Skeletal muscle satellite cell (primary cell): ENCODE results near the gene GCC1. TPM values are rescaled to one million over a fixed set of nuclear protein-coding genes. Genes with fewer than 3 reads are reported as not detected.

Experiments used
- H3K27me3 ChIP-seq: 2 replicates; pipeline ENCODE4 v1.7.0; 2013; ENCODE audit warnings: low read length; ENCODE audit not compliant: control insufficient read depth, insufficient read depth
- H3K36me3 ChIP-seq: 2 replicates; pipeline ENCODE4 v1.7.0; 2013; ENCODE audit warnings: mild to moderate bottlenecking, control low read depth, low read length; ENCODE audit not compliant: insufficient read depth
- H3K4me1 ChIP-seq: 2 replicates; pipeline ENCODE4 v1.7.0; 2013; ENCODE audit warnings: low read length; ENCODE audit not compliant: control insufficient read depth, insufficient read depth
- H3K4me2 ChIP-seq: 2 replicates; pipeline ENCODE4 v1.7.0; 2013; ENCODE audit warnings: mild to moderate bottlenecking, low read length
- H3K4me3 ChIP-seq: 2 replicates; pipeline ENCODE4 v1.7.0; 2013; ENCODE audit warnings: low read length
- H3K9ac ChIP-seq: 2 replicates; pipeline ENCODE4 v1.7.0; 2013; ENCODE audit warnings: mild to moderate bottlenecking, low read depth, low read length, moderate library complexity
- H3K9me3 ChIP-seq: replicated peaks from 2 replicates; pipeline ENCODE4 v1.7.0; 2013; ENCODE audit warnings: mild to moderate bottlenecking, control low read depth, low read length
- total RNA-seq: library from RNA; depleted of rRNA; stranded (reverse); fragments of >200 nt; gene quantifications from 2 replicates; pipeline ENCODE4 v1.2.3, GENCODE V29; 2012; rRNA removed

Gene GCC1, protein sequence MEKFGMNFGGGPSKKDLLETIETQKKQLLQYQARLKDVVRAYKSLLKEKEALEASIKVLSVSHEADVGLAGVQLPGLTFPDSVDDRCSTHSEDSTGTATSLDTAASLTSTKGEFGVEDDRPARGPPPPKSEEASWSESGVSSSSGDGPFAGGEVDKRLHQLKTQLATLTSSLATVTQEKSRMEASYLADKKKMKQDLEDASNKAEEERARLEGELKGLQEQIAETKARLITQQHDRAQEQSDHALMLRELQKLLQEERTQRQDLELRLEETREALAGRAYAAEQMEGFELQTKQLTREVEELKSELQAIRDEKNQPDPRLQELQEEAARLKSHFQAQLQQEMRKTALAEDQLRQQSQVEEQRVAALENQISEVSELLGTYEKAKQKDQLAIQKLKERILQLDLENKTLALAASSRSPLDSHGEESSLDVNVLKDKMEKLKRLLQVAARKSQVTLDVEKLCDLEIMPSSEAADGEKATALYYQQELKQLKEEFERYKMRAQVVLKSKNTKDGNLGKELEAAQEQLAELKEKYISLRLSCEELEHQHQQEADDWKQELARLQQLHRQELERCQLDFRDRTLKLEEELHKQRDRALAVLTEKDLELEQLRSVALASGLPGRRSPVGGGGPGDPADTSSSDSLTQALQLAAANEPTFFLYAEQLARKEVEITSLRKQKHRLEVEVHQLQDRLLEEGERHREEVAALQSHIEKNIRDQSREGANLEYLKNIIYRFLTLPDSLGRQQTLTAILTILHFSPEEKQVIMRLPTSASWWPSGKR
- total RNA-seq, result 13.8 and 13.9 TPM in 2 replicates

DNA sequence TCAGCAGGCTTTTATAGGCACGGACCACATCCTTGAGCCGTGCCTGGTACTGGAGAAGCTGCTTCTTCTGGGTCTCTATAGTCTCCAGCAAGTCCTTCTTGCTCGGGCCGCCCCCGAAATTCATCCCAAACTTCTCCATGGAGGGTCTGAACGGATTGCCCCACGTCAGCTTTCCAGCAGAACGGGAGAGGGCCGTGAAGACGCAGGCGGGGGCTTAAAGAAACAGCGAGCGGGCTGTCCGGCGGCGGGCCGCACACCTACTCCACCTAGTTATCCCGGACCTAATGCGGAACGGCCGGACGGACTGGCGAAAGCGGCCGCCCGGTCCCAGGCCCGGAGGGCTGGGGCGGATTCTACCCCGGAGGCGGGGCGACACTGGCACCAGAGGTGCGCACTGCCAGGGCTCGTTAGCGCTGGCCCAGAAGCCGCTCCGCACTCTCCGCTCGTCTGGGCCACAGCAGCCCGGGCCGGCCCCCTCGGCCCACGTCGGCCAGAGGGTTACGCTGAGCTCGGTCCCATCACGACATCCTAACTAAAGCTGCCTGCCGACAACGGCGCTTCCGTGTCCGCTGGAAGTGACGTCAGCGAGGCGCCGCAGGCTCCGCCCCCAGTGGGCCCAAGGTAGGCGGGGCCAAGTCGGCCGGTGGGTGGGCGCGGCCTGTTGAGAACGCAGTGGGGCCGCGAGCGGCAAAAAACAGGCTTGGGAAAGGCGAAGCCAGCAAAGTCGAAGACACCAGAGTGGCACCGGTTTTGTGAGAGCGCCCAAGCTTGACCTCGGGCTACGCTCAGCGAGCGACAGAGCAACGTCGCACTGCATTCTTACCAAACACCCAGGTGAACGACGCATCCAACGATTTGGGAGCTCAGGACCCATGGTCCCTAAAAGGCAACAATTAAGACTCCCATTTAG, at the start of gene GCC1:
Gene GCC1, minus strand, starts transcription at position 553 of the 910 bp plus-strand sequence. Its CDS starts 414 bp downstream, at position 139.
- Histone ChIP-seq H3K4me2 (peak within 1 kb of the TSS; percentile 98), H3K36me3 (peaks cover 32% of the 10 kb centered on the region), H3K27me3 (no peaks in the 10 kb centered on the region), H3K4me3 (peak within 1 kb of the TSS; percentile 96), H3K9me3 (no peaks in the 10 kb centered on the region), H3K9ac (peak within 1 kb of the TSS; percentile 96), H3K4me1 (peaks cover 43% of the 10 kb centered on the region)

DNA sequence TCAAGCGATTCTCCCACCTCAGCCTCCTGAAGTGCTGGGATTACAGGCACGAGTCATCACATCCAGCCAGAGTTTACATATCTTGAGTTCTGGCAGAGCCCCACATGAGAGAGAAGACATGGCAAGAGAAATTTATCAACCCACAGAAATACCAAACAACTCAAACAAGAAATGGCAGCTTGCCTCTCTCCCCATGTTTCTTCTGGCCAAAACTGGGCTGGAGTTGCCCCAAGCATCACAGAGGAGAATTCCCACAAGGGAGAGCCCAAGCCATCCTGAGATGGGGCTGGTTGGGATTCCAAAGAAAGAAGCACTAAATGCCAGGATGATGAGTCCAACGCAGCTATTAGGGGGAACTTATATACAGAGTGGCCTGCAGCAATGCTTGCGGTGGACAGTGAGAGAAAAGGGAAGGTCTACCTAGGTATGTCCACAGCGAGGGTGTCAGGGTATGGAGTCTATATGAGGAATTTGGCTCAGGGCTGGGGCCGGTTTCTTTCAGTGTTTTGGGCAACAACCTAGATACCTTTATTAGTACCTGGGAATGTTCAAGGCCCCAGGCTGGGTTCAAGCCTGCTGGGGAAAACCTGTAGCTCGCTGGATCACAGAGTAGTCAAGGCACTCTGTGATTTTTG, 47.0 kb upstream of the GCC1 start:
- no peak overlapping the region for H3K9ac ChIP-seq
- no peaks in the 10 kb centered on the region for H3K9me3 ChIP-seq
- H3K4me1 ChIP-seq, result no peaks in the 10 kb centered on the region
- peaks cover 26% of the 10 kb centered on the region for H3K27me3 ChIP-seq
- H3K4me2 ChIP-seq, result no peak overlapping the region
- no peak overlapping the region for H3K4me3 ChIP-seq
- no peaks in the 10 kb centered on the region for H3K36me3 ChIP-seq

DNA sequence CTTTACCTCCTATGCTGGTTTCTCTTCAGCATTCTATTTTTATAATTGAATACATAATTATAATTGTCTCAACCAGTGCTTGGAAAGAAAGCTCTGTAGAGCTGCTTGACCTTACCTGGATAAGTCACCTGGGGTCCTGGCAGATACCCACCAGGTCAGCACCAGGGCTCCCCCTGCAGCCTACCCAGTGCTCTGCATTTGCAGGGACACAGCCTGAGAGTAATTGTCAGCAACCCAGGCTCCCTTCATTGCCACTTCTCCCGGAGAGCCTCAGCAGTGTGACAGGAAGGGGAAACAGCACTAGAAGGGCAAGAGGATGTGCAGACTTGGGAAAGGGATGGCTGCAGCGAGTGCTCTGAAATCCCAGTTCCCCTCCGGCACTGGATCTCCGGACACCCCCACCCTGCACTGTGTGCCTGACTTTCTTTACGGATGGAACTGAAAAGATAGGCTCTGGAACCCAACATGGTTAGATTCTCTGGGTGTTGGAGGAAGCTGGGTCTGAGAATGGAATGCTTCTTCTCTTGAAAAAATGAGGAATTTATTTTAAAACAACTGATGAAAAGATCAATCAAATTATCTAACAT, 44.0 kb upstream of the GCC1 start:
- Histone ChIP-seq H3K36me3 (no peaks in the 10 kb centered on the region), H3K27me3 (peaks cover 33% of the 10 kb centered on the region), H3K4me2 (no peak overlapping the region), H3K9me3 (no peaks in the 10 kb centered on the region), H3K4me1 (no peaks in the 10 kb centered on the region), H3K4me3 (no peak overlapping the region), H3K9ac (no peak overlapping the region)

DNA sequence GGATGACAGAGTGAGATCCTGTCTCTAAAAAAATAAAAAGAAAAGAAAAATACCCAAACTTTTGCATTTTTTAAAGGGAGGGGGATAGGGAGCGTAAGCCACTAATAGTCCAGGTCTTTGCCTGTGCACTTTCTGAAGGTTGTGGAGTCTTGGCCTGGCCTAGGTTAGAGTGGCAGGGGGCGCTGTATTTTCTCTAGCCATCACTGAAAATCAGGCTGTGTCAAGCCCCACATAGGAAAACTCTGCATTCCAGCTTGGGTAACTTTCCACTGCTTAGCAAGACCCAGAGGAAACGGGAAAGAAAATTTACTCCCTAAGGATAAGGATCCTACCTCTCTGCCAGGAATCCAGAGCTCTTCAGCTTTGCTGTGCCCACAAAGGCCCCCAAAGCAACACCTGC, 43.0 kb upstream of the GCC1 start:
- Histone ChIP-seq H3K27me3 (peaks cover 36% of the 10 kb centered on the region), H3K36me3 (no peaks in the 10 kb centered on the region), H3K9ac (no peak overlapping the region), H3K4me2 (no peak overlapping the region), H3K9me3 (no peaks in the 10 kb centered on the region), H3K4me1 (no peaks in the 10 kb centered on the region), H3K4me3 (no peak overlapping the region)

DNA sequence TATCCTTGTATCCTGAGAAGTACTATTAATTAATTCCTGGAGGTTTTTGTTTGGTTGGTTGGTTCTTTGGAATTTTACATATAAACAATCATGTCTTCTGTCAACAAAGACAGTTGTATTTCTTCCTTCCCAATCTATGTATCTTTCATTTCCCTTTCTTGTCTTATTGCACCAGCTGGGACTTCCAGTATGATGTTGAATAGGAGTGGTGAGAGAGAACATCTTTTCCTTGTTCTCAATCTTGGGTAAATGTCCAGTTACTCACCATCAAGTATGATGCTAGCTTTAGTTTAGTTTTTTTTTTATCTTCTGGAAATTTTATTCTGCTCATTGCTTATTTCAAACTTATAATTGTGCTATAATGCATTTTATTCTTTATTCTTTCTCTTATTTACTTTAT, 39.9 kb upstream of the GCC1 start:
- H3K9ac ChIP-seq, result no peak overlapping the region
- no peaks in the 10 kb centered on the region for H3K4me1 ChIP-seq
- no peaks in the 10 kb centered on the region for H3K36me3 ChIP-seq
- H3K9me3 ChIP-seq, result no peaks in the 10 kb centered on the region
- peaks cover 64% of the 10 kb centered on the region for H3K27me3 ChIP-seq
- no peak overlapping the region for H3K4me3 ChIP-seq
- H3K4me2 ChIP-seq, result no peak overlapping the region

DNA sequence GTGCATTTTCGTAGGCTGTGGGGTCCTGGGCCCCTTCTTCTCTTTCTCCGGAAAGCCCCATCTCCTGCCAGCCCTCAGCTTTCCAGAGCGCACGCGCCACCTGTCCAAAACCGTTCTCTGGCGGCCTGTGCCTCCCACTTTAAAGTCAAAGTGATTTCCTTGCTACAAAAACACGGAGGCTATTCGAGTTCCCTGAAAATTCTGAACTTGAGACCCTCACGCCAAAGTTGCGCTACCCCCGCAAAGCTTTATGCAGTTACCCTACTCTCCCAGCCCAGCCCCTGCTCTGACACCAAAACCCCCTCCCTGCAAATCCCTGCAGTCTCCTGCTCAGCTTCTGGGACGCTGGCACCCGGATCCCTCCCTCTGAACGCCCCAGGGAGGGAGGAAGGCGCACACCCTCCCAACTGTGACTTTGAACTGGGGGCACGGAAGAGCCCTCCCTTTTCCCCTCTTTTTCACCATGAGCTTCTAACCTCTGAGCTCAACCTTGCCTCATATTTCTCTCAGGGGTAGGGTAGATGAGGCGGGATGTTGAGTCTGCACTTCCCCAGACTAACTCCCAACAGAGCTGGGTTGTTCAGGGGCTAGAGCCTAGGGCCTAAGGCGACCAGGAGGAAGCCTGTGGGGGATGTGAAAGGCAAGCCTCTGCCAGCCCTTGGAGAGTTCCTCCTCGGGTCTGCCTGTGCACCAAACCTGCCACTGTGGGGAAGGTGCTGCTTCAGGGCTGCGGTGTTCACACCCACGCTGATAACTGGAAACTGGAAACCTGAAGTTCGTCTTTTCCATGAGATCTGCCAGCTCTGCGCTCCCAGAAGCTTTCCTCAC, 35.2 kb upstream of the GCC1 start:
- Histone ChIP-seq H3K4me3 (no peak overlapping the region), H3K4me2 (no peak overlapping the region), H3K9me3 (no peaks in the 10 kb centered on the region), H3K4me1 (no peaks in the 10 kb centered on the region), H3K9ac (no peak overlapping the region), H3K36me3 (no peaks in the 10 kb centered on the region), H3K27me3 (peaks cover 90% of the 10 kb centered on the region)

DNA sequence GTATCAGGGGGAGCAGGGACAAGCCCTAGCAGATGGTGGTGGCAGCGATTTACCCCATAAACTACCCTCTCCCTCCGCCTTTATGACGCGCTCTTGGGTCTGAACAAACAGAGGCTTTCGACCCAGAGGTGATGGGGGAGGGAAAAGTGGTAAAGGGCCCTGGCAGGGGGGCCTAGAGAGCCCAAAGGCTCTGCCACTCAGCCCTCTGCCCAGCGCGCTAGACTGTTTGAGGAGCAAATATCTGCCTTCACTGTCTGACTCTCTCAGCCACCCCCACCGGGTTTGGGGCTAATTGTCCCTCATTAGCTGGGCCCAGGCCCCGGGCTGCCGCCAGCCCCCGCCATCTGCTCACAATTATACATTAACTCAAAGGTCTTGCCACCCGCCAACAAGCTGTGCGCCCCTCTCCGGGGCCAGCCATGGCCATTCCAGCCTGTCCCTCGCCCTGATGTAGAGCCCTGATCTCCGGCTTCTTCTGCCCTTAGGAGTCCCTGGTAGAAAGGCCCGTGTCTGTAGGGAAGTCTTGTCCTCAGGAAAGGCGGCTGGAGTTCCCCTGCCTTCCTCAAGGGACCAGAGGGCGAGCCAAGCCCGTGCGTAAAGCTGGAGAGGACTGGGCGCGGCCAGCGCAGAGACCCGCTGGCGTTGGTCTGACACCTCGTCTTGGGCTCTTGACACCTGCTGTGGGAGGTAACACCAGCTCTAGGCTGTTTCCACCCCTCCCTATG, 34.4 kb upstream of the GCC1 start:
- Histone ChIP-seq H3K27me3 (peaks cover 91% of the 10 kb centered on the region), H3K9me3 (no peaks in the 10 kb centered on the region), H3K9ac (no peak overlapping the region), H3K36me3 (no peaks in the 10 kb centered on the region), H3K4me1 (no peaks in the 10 kb centered on the region), H3K4me3 (no peak overlapping the region), H3K4me2 (no peak overlapping the region)

DNA sequence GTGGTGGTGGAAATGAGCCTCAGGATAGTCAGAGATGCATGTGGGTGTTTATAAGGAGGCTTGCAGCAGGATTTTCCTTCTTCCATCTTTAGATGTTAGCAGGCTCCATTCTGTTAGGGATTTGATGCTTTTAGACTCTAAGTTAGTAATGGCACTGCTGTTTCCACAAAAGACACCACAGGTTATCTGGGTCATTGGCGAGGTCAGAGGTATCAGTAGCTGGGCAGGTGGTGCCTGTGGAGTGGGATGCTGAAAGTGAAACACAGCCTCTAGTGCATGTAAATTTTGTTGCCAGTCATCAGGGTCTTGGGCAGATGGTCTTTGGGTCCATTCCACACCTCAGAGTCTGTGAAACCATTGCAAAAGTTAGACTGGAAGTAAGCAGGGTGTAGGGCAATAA, 33.4 kb upstream of the GCC1 start:
- Histone ChIP-seq H3K27me3 (peaks cover 93% of the 10 kb centered on the region), H3K4me1 (no peaks in the 10 kb centered on the region), H3K9ac (no peak overlapping the region), H3K36me3 (no peaks in the 10 kb centered on the region), H3K4me3 (no peak overlapping the region), H3K4me2 (no peak overlapping the region), H3K9me3 (no peaks in the 10 kb centered on the region)

DNA sequence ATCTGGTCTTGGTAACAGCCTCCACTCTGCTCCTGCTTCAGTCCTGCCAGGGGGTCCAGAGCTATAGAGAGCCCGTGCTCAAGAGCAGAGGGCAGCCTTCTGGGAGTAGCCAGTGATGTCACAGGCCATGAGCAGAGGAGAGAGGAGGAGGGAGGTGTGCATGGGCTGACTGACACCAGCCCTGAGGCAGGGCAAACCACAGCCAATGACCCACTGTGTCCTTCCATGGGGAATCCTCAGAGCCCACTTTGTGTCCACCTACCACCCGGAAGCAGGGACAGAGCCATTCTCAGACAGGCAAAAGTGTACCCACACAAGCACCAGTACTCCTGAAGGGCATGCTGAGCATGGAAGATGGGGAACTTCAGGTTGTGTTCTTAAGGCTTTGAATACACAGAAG, 32.6 kb upstream of the GCC1 start, which contains the start of gene PAX4:
Gene PAX4, minus strand, starts transcription at position 101 of the 400 bp plus-strand sequence. CDS start 2,214 bp downstream, outside the sequence.
- no peaks in the 10 kb centered on the region for H3K36me3 ChIP-seq
- H3K4me3 ChIP-seq, result no peak within 1 kb of the TSS
- H3K27me3 ChIP-seq, result peaks cover 96% of the 10 kb centered on the region
- no peaks in the 10 kb centered on the region for H3K4me1 ChIP-seq
- H3K4me2 ChIP-seq, result no peak within 1 kb of the TSS
- no peak within 1 kb of the TSS for H3K9ac ChIP-seq
- H3K9me3 ChIP-seq, result no peaks in the 10 kb centered on the region
